Measurements from ENCODE around the gene DLL1.

Gene DLL1

GRCh38 chr6:170291271-170292110 is 613 bp upstream of the DLL1 start:
- Histone ChIP-seq H3K9me3 (ENCODE audit: control insufficient read depth, insufficient read depth, low read length) (no peaks in the 10 kb centered on the region), H3K4me1 (ENCODE audit: insufficient read depth, low read length) (peaks cover 4% of the 10 kb centered on the region; the same call in 1 of the 2 replicates), H3K9ac (ENCODE audit: low read depth, low read length) (peak overlapping the region; percentile 48; the same call in 1 of the 2 replicates), H3K36me3 (ENCODE audit: insufficient read depth, low read length) (no peaks in the 10 kb centered on the region)

- H3K9me3 ChIP-seq (ENCODE audit: control insufficient read depth, insufficient read depth, low read length): no peaks in the 10 kb centered on the region
- peak overlapping the region; percentile 60; the same call in 1 of the 2 replicates for H3K9ac ChIP-seq (ENCODE audit: low read depth, low read length)
- H3K36me3 ChIP-seq (ENCODE audit: insufficient read depth, low read length): no peaks in the 10 kb centered on the region
- peaks cover 9% of the 10 kb centered on the region for H3K4me1 ChIP-seq (ENCODE audit: insufficient read depth, low read length)
These were observed 955 bp downstream of the DLL1 start for GRCh38 chr6:170289951-170290295.

GRCh38 chr6:170289180-170289931 is 1.5 kb downstream of the DLL1 start:
- no peaks in the 10 kb centered on the region for H3K9me3 ChIP-seq (ENCODE audit: control insufficient read depth, insufficient read depth, low read length)
- H3K9ac ChIP-seq (ENCODE audit: low read depth, low read length): peak overlapping the region; percentile 60; the same call in 1 of the 2 replicates
- H3K4me1 ChIP-seq (ENCODE audit: insufficient read depth, low read length): peaks cover 9% of the 10 kb centered on the region
- no peaks in the 10 kb centered on the region for H3K36me3 ChIP-seq (ENCODE audit: insufficient read depth, low read length)

- H3K36me3 ChIP-seq (ENCODE audit: insufficient read depth, low read length): no peaks in the 10 kb centered on the region
- H3K4me1 ChIP-seq (ENCODE audit: insufficient read depth, low read length): peaks cover 9% of the 10 kb centered on the region
- peak overlapping the region; percentile 60; the same call in 1 of the 2 replicates for H3K9ac ChIP-seq (ENCODE audit: low read depth, low read length)
These were observed 2.1 kb downstream of the DLL1 start for GRCh38 chr6:170288852-170289179.

GRCh38 chr6:170288091-170288631 is 2.7 kb downstream of the DLL1 start:
- Histone ChIP-seq H3K9ac (ENCODE audit: low read depth, low read length) (no peak overlapping the region), H3K9me3 (ENCODE audit: control insufficient read depth, insufficient read depth, low read length) (no peaks in the 10 kb centered on the region), H3K4me1 (ENCODE audit: insufficient read depth, low read length) (peaks cover 9% of the 10 kb centered on the region), H3K36me3 (ENCODE audit: insufficient read depth, low read length) (no peaks in the 10 kb centered on the region)

More at GRCh38 chr6:170288852-170289179, 2.1 kb downstream of the DLL1 start:
- H3K9me3 ChIP-seq (ENCODE audit: control insufficient read depth, insufficient read depth, low read length): no peaks in the 10 kb centered on the region

- Histone ChIP-seq H3K36me3 (ENCODE audit: insufficient read depth, low read length) (no peaks in the 10 kb centered on the region), H3K9ac (ENCODE audit: low read depth, low read length) (no peak overlapping the region), H3K4me1 (ENCODE audit: insufficient read depth, low read length) (peaks cover 9% of the 10 kb centered on the region), H3K9me3 (ENCODE audit: control insufficient read depth, insufficient read depth, low read length) (no peaks in the 10 kb centered on the region)
These were observed 3.5 kb downstream of the DLL1 start for GRCh38 chr6:170287371-170287876.

- no peak overlapping the region for H3K9ac ChIP-seq (ENCODE audit: low read depth, low read length)
- no peaks in the 10 kb centered on the region for H3K36me3 ChIP-seq (ENCODE audit: insufficient read depth, low read length)
- H3K4me1 ChIP-seq (ENCODE audit: insufficient read depth, low read length): peaks cover 9% of the 10 kb centered on the region
- H3K9me3 ChIP-seq (ENCODE audit: control insufficient read depth, insufficient read depth, low read length): no peaks in the 10 kb centered on the region
These were observed 4.0 kb downstream of the DLL1 start for GRCh38 chr6:170286934-170287265.

GRCh38 chr6:170286246-170286933 is 4.5 kb downstream of the DLL1 start:
- Histone ChIP-seq H3K9me3 (ENCODE audit: control insufficient read depth, insufficient read depth, low read length) (no peaks in the 10 kb centered on the region), H3K4me1 (ENCODE audit: insufficient read depth, low read length) (peaks cover 9% of the 10 kb centered on the region), H3K36me3 (ENCODE audit: insufficient read depth, low read length) (no peaks in the 10 kb centered on the region), H3K9ac (ENCODE audit: low read depth, low read length) (no peak overlapping the region)

- Histone ChIP-seq H3K9me3 (ENCODE audit: control insufficient read depth, insufficient read depth, low read length) (no peaks in the 10 kb centered on the region), H3K36me3 (ENCODE audit: insufficient read depth, low read length) (no peaks in the 10 kb centered on the region), H3K9ac (ENCODE audit: low read depth, low read length) (no peak overlapping the region)
These were observed 5.4 kb downstream of the DLL1 start for GRCh38 chr6:170285482-170285881.

GRCh38 chr6:170284866-170285469 is 5.9 kb downstream of the DLL1 start:
- Histone ChIP-seq H3K4me1 (ENCODE audit: insufficient read depth, low read length) (peaks cover 9% of the 10 kb centered on the region), H3K9ac (ENCODE audit: low read depth, low read length) (no peak overlapping the region), H3K9me3 (ENCODE audit: control insufficient read depth, insufficient read depth, low read length) (no peaks in the 10 kb centered on the region), H3K36me3 (ENCODE audit: insufficient read depth, low read length) (no peaks in the 10 kb centered on the region)

More at GRCh38 chr6:170285482-170285881, 5.4 kb downstream of the DLL1 start:
- H3K4me1 ChIP-seq (ENCODE audit: insufficient read depth, low read length): peaks cover 9% of the 10 kb centered on the region

GRCh38 chr6:170284126-170284773 is 6.6 kb downstream of the DLL1 start:
- no peaks in the 10 kb centered on the region for H3K36me3 ChIP-seq (ENCODE audit: insufficient read depth, low read length)
- H3K9me3 ChIP-seq (ENCODE audit: control insufficient read depth, insufficient read depth, low read length): no peaks in the 10 kb centered on the region
- peaks cover 9% of the 10 kb centered on the region for H3K4me1 ChIP-seq (ENCODE audit: insufficient read depth, low read length)
- H3K9ac ChIP-seq (ENCODE audit: low read depth, low read length): no peak overlapping the region

- no peaks in the 10 kb centered on the region for H3K9me3 ChIP-seq (ENCODE audit: control insufficient read depth, insufficient read depth, low read length)
- no peaks in the 10 kb centered on the region for H3K36me3 ChIP-seq (ENCODE audit: insufficient read depth, low read length)
- H3K4me1 ChIP-seq (ENCODE audit: insufficient read depth, low read length): peaks cover 9% of the 10 kb centered on the region
- H3K9ac ChIP-seq (ENCODE audit: low read depth, low read length): no peak overlapping the region
These were observed 7.4 kb downstream of the DLL1 start for GRCh38 chr6:170283212-170284081.
